HG02759 (cell line): ENCODE results near the gene ZMYND15.

Experiments
- ATAC-seq: cut with Tn5 transposase; IDR thresholded peaks from one replicate; pipeline ENCODE4 v1.9.1; 2021; ENCODE audit warnings: mild to moderate bottlenecking, moderate library complexity; ENCODE audit not compliant: unreplicated experiment

ZMYND15 gene

DNA sequence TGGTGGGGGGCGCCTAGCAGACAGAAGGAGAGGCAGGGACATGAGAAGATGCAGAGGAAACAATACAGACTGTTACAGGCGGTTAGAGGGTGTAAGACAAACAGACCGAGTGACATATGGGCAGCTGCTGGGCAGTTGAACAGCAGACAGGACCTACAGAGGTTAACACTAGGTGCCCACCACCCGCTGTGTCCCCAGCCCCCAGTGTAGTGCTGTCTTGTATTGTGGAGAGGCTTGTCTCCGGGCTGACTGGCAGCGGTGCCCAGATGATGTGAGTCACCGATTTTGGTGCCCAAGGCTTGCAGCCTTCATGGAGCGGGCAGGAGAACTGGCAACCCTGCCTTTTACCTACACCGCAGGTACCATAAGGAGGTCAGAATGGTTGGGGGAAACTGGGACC, 2.5 kb downstream of the ZMYND15 start:
- no peak for ATAC-seq

- ATAC-seq, result no peak
Observed at GRCh38 chr17:4742629-4743028, 3.0 kb downstream of the ZMYND15 start.

GRCh38 chr17:4743216-4743615, 3.6 kb downstream of the ZMYND15 start:
- ATAC-seq, result no peak

GRCh38 chr17:4743898-4744297, 4.3 kb downstream of the ZMYND15 start:
- no peak for ATAC-seq

- no peak for ATAC-seq
Observed at GRCh38 chr17:4744999-4745969, 5.7 kb downstream of the ZMYND15 start.

GRCh38 chr17:4747847-4748246, 8.2 kb downstream of the ZMYND15 start:
- no peak for ATAC-seq

DNA sequence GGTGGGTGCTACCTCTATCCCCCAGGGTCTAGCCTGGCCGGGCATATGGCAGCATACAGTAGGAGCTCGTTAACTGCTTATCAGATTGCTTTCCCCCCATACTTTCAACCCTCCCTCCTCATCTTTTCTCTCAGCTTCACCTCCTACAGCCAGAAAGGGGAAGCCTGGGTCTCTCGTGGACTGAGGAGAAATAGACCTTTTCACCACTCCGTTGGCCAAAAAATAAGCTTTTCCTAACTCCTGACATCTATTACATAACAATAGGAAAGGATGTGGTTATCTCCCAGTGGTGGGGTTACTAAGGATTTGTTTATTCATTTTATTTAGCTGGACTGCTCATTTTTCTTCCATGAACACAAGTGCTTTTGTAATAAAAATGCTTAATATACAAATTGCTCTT, 9.1 kb downstream of the ZMYND15 start:
- ATAC-seq, result no peak

- no peak for ATAC-seq
Observed at GRCh38 chr17:4750606-4751005, 11.0 kb downstream of the ZMYND15 start.

GRCh38 chr17:4751932-4752331, 12.3 kb downstream of the ZMYND15 start:
- no peak for ATAC-seq

DNA sequence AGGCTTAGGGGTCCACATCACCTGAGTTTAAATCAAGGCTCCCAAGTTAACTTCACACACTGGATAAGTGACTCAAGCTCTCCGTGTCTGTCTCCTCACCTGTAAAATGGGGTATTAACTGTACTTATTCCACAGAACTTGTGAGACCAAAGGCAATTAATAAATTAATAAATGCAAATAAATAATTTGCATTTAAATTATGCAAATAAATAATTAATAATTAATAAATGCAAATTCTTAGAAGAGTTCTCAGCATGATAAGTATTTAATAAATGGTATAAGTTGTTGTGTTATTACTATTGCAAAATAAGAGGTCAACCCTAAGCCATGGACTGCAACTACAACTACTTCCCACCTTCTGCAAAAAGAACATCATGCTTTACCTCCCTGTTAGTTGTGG, 13.8 kb downstream of the ZMYND15 start:
- ATAC-seq, result no peak

DNA sequence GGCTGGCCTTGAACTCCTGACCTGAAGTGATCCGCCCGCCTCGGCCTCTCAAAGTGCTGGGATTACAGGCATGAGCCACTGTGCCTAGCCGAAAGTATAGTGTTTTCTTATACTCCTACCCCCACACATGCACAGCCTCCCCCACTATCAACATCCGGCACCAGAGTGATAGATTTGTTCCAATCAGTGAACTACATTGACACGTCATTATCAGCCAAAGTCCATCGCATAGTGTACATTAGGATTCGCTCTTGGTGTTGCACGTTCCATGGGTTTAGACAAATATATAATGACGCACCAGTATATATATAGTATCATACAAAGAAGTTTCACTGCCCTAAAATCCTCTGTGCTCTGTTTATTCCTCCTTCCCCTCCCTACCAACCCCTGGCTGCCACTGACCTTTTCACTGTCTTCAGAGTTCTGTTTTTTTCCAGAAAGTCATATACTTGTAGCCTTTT, 20.2 kb downstream of the ZMYND15 start:
- no peak for ATAC-seq

- ATAC-seq, result no peak
Observed at GRCh38 chr17:4764595-4764994, 25.0 kb downstream of the ZMYND15 start.

GRCh38 chr17:4766201-4766600, 26.6 kb downstream of the ZMYND15 start:
- ATAC-seq, result no peak

- no peak for ATAC-seq
Observed at GRCh38 chr17:4766723-4767122, 27.1 kb downstream of the ZMYND15 start.

DNA sequence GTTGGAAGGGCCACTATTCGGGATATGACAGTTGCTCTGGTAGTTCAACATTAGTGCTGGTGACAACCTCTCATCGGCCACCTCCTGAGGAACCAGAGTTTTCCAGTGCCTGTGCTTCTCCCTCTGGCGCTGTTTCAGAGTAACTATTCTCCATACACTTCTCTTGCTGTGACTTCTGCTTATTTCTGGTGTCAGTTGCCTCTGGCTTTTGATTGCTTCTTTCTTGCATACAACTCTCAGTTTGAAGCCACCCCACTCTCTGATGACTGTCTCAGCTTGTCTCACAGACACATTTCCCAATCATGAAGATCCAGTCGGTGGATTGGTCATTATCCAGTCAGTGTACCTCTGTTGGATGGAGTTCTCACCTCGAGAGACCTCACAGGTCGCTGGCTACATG, 28.7 kb downstream of the ZMYND15 start:
- no peak for ATAC-seq

- ATAC-seq, result no peak
Observed at GRCh38 chr17:4769628-4770027, 30.0 kb downstream of the ZMYND15 start.

GRCh38 chr17:4771519-4772234, 32.0 kb downstream of the ZMYND15 start, which contains the start of gene TM4SF5:
Gene TM4SF5, plus strand, starts transcription at chr17:4771886. Its CDS starts 37 bp downstream, at chr17:4771923.
- no peak for ATAC-seq

DNA sequence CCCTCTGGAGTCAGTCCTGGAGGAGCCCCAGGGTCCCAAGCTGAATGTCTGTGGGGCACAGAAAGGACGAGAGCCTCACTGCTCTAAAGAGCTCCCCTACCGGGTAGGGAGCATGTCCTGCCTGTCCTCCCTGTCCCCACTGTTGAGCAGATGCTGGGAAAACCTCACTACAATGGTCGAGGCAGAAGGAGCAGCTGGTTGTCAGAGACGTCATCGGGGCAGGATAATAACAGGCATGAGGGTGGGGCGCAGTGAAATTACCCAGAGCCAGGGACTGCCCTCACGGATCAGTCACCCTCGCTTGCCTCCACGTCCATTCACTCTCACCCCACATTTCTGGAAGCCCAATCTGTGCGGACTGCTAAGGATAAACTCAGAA, 32.6 kb downstream of the ZMYND15 start:
- no peak for ATAC-seq

DNA sequence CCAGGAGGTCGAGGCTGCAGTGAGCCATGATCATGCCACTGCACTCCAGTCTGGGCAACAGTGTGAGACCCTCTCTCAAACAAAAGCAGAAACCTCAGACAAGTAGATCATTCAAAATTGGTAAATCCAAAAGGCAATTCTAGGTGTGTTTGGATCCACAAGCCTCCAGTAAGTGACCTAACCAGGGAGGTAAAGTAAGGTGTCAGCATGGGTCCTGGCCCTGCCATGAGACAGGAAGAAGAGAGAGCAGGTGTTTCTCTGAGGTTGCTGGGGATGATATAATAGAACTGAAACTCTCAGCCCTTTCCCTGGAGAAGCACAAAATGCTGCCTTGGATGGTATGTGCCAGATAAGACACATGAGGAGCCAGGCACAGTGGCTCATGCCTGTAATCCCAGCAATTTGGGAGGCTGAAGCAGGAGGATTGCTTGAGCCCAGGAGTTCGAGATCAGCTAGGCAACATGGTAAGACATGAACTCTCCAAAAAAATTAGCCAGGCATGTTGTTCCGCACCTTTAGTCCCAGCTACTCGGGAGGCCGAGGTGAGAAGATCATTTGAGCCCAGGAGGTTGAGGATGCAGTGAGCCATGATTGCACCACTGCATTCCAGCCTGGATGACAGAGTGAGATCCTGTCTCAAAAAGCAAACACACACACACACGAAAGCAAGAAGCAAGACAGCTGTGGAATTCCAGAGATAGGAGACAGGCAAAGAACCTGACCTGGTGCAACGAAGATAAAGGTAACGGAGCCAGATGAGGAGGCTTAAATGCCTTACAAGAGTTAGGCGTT, 38.5 kb downstream of the ZMYND15 start:
- ATAC-seq, result no peak

DNA sequence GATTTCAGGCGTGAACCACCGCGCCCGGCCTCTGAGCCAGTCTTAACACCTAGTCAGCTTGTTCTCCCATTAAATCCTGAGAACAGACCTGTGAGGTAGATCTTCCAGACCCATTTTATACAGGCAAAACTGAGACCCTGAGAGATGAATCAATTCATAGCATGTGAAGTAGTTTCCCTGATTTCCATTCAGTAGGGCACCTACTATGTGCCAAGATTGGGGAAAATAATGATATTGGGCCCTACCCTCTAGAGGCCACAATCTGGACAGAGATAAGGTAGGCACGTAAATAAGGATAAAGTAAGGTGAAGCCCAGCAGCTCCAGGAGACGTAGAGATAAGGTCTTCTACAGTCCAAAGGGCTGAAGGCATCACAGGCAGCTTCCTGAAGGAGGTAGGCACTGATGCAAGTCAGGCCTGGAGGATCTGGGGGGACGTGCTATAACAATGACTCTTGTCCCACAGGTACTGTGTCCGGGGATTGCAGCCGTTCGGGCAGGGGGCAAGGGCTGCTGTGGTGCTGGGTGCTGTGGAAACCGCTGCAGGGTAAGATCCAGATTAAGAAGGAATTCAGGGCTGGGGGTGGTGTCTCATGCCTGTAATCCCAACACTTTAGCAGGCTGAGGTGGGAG, 40.8 kb downstream of the ZMYND15 start:
- no peak for ATAC-seq

GRCh38 chr17:4782652-4783051, 43.0 kb downstream of the ZMYND15 start:
- no peak for ATAC-seq
